ENCODE results near the gene COL10A1.

DNA sequence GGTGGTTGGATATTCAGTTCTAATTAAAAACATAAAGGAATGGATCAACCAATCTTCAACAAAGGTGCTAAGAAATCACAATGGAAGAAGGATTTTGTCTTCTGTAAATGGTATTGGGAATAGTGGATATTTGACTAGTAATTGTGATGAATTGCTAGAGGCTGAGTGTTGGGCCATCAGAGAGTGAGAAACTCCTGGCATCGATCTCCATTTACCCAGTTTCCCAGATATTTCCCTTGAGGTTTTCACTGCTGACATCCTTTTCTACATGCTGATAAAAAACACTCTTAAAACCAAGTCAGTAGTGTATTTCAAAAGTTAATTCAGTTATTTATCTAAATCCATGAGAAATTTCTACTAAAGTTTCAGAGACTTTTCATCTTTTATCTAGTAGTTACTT, 40.4 kb upstream of the COL10A1 start:
- TF ChIP-seq POLR2A (IDR thresholded peaks at IDR 0.05; ENCODE audit: low read length): no peak
- no peak for TF ChIP-seq CEBPB (IDR thresholded peaks at IDR 0.05)
- no peak for TF ChIP-seq HDAC2 (IDR thresholded peaks at IDR 0.05)

Measured in A549 (cell line).